KMS-11 (cell line): ENCODE measurements around the gene CRYGS.
"Not testable (repeated sequence)": the region's sequence is repeated elsewhere in the genome, so short reads cannot be mapped to it uniquely, and the experiment has no call there.

ENCODE experiments used
- H2AFZ ChIP-seq: fragments of 200-600 bp; sonication (generic); 2 replicates; pipeline ENCODE4 v1.6.1; 2016; ENCODE audit warnings: antibody characterized with exemption, mixed run types, low read depth
- H3K27ac ChIP-seq: fragments of 200-600 bp; sonication (generic); 2 replicates; pipeline ENCODE4 v1.6.1; 2016; ENCODE audit warnings: mild to moderate bottlenecking, mixed run types
- H3K27me3 ChIP-seq: fragments of 200-600 bp; sonication (generic); 2 replicates; pipeline ENCODE4 v1.6.1; 2017; ENCODE audit warnings: mild to moderate bottlenecking, low read depth, mixed run types, moderate library complexity; ENCODE audit not compliant: insufficient read depth
- H3K36me3 ChIP-seq: fragments of 200-600 bp; sonication (generic); 2 replicates; pipeline ENCODE4 v1.6.1; 2017; ENCODE audit warnings: mild to moderate bottlenecking, mixed run types; ENCODE audit not compliant: insufficient read depth
- H3K4me1 ChIP-seq: fragments of 200-600 bp; sonication (generic); 2 replicates; pipeline ENCODE4 v1.6.1; 2016; ENCODE audit warnings: mild to moderate bottlenecking, low read depth, mixed run types; ENCODE audit not compliant: poor library complexity, severe bottlenecking
- H3K4me2 ChIP-seq: fragments of 200-600 bp; sonication (generic); 2 replicates; pipeline ENCODE4 v1.7.0; 2016; ENCODE audit warnings: mild to moderate bottlenecking, mixed run types
- H3K4me3 ChIP-seq: fragments of 200-600 bp; sonication (generic); IDR thresholded peaks from 2 replicates; pipeline ENCODE4 v1.6.1; 2017; ENCODE audit warnings: low read depth, low read length, mixed read lengths; ENCODE audit not compliant: insufficient read depth
- H3K79me2 ChIP-seq: fragments of 200-600 bp; sonication (generic); 2 replicates; pipeline ENCODE4 v1.6.1; 2016; ENCODE audit warnings: low read depth, mixed run types; ENCODE audit not compliant: insufficient read depth
- H3K9ac ChIP-seq: fragments of 200-600 bp; sonication (generic); 2 replicates; pipeline ENCODE4 v1.6.1; 2016; ENCODE audit warnings: mild to moderate bottlenecking, mixed run types
- H4K20me1 ChIP-seq: fragments of 200-600 bp; sonication (generic); 2 replicates; pipeline ENCODE4 v1.6.1; 2016; ENCODE audit warnings: mild to moderate bottlenecking, mixed run types; ENCODE audit not compliant: insufficient read depth
- CTCF ChIP-seq: fragments of 200-600 bp; sonication (generic); conservative IDR thresholded peaks from 2 replicates; pipeline ENCODE4 v1.6.1; 2017; ENCODE audit warnings: low read depth, mild to moderate bottlenecking, antibody characterized with exemption, low read length, moderate library complexity, mixed read lengths

Gene CRYGS

GRCh38 chr3:186589856-186590579 lies 45.8 kb upstream of the CRYGS start:
- Histone ChIP-seq H3K36me3 (no peaks in the 10 kb centered on the region), H3K4me2 (no peak overlapping the region), H2AFZ (no peak overlapping the region), H3K4me1 (no peaks in the 10 kb centered on the region), H3K4me3 (no peak overlapping the region), H3K9ac (no peak overlapping the region), H3K27ac (no peak overlapping the region), H3K27me3 (no peaks in the 10 kb centered on the region), H4K20me1 (no peaks in the 10 kb centered on the region), H3K79me2 (no peaks in the 10 kb centered on the region)
- no peak for TF ChIP-seq CTCF

- Histone ChIP-seq H3K4me3 (no peak overlapping the region), H3K9ac (no peak overlapping the region), H3K79me2 (no peaks in the 10 kb centered on the region), H3K36me3 (peaks cover 2% of the 10 kb centered on the region; the same call in 1 of the 2 replicates), H3K27me3 (no peaks in the 10 kb centered on the region), H4K20me1 (no peaks in the 10 kb centered on the region), H2AFZ (no peak overlapping the region), H3K27ac (no peak overlapping the region), H3K4me2 (no peak overlapping the region), H3K4me1 (no peaks in the 10 kb centered on the region)
- no peak for TF ChIP-seq CTCF
Measured at GRCh38 chr3:186589121-186589520, 44.9 kb upstream of the CRYGS start.

GRCh38 chr3:186588632-186589031 lies 44.5 kb upstream of the CRYGS start:
- H3K27ac ChIP-seq, result no peak overlapping the region
- H4K20me1 ChIP-seq, result no peaks in the 10 kb centered on the region
- H3K9ac ChIP-seq, result no peak overlapping the region
- no peak for TF ChIP-seq CTCF
- peaks cover 3% of the 10 kb centered on the region; the same call in 1 of the 2 replicates for H3K36me3 ChIP-seq
- no peak overlapping the region for H3K4me3 ChIP-seq
- no peak overlapping the region for H2AFZ ChIP-seq
- H3K4me1 ChIP-seq, result no peaks in the 10 kb centered on the region
- H3K27me3 ChIP-seq, result no peaks in the 10 kb centered on the region
- H3K79me2 ChIP-seq, result no peaks in the 10 kb centered on the region
- no peak overlapping the region for H3K4me2 ChIP-seq

- Histone ChIP-seq H3K4me3 (no peak overlapping the region), H3K79me2 (no peaks in the 10 kb centered on the region), H3K4me2 (no peak overlapping the region), H3K4me1 (no peaks in the 10 kb centered on the region), H3K9ac (no peak overlapping the region), H3K27me3 (no peaks in the 10 kb centered on the region), H3K36me3 (peaks cover 3% of the 10 kb centered on the region; the same call in 1 of the 2 replicates), H4K20me1 (no peaks in the 10 kb centered on the region), H2AFZ (no peak overlapping the region), H3K27ac (no peak overlapping the region)
- no peak for TF ChIP-seq CTCF
Measured at GRCh38 chr3:186587183-186587582, 43.0 kb upstream of the CRYGS start.

GRCh38 chr3:186586245-186586644 lies 42.1 kb upstream of the CRYGS start:
- not testable (repeated sequence) for H2AFZ ChIP-seq, H3K36me3 ChIP-seq

More at GRCh38 chr3:186586245-186586644, 42.1 kb upstream of the CRYGS start:
- H3K9ac ChIP-seq, H3K4me3 ChIP-seq, H4K20me1 ChIP-seq, H3K27me3 ChIP-seq, H3K4me1 ChIP-seq, H3K27ac ChIP-seq, H3K4me2 ChIP-seq, H3K79me2 ChIP-seq: not testable (repeated sequence)
